Measurements from ENCODE around the gene HACD1. TPM values are rescaled to one million over a fixed set of nuclear protein-coding genes. Genes with fewer than 3 reads are reported as not detected.

The HACD1 gene
- total and polyA plus RNA-seq, 2 of the 4 experiments (the other 2 are of a cell fraction): 10.0 to 24.9 TPM

- no peak overlapping the region for H3K18ac ChIP-seq (ENCODE audit: low read depth, low read length)
- no peak for DNase-seq
- no peaks in the 10 kb centered on the region for H3K9me3 ChIP-seq (ENCODE audit: control insufficient read depth, insufficient read depth, low read length)
- intact Hi-C loops (cut with micrococcal nuclease) (loop anchor here (5.0 kb wide), 2 partner anchors 241 to 496 kb away; no protein-coding TSS in a partner anchor), dilution Hi-C loops (cut with HindIII; ENCODE audit: low sequenced_read_pairs, unreplicated experiment) (no loop called here), in situ Hi-C loops (cut with MboI; ENCODE audit: low sequenced_read_pairs) (loop anchor here (5.0 to 25.0 kb wide), 4 partner anchors 136 to 769 kb away; no protein-coding TSS in a partner anchor)
- no peaks in the 10 kb centered on the region for H3K9me1 ChIP-seq (ENCODE audit: insufficient read depth, low read length)
- ATAC-seq (ENCODE audit: low read depth): no peak
- CTCF ChIA-PET: no interaction called here
- no peak overlapping the region for H3K4me3 ChIP-seq (ENCODE audit: insufficient read depth, low read depth, low read length)
- no peak overlapping the region for H2AFZ ChIP-seq (replicated peaks; ENCODE audit: low read length, poor library complexity)
- H3K79me1 ChIP-seq (ENCODE audit: low read depth in 1 of 2, low read length in 2 of 2): peaks cover 0 to 13% of the 10 kb centered on the region in 2 experiments; a peak in 3 of 4 replicates
- no peak overlapping the region for H3K56ac ChIP-seq (ENCODE audit: extremely low read depth, insufficient read depth, low read length)
- H3K4me2 ChIP-seq (ENCODE audit: low read depth, low read length): no peak overlapping the region
- H3K9ac ChIP-seq (ENCODE audit: low read depth, low read length): no peak overlapping the region
- no peak overlapping the region for H2AK9ac ChIP-seq (replicated peaks; ENCODE audit: low read depth, low read length, poor library complexity)
- H2BK120ac ChIP-seq (ENCODE audit: low read depth, low read length): no peak overlapping the region
- H3K14ac ChIP-seq (replicated peaks; ENCODE audit: low read depth, low read length): no peak overlapping the region
- no peak overlapping the region for H2BK5ac ChIP-seq (ENCODE audit: low read depth, low read length, poor library complexity, severe bottlenecking)
- H2AK5ac ChIP-seq (ENCODE audit: low read depth, low read length): no peak overlapping the region
- H3K27ac ChIP-seq (ENCODE audit: insufficient read depth, low read length): no peak overlapping the region
- H3K27me3 ChIP-seq (ENCODE audit: control insufficient read depth, insufficient read depth, low read length): no peaks in the 10 kb centered on the region
- H3K36me3 ChIP-seq (ENCODE audit: control insufficient read depth, insufficient read depth, low read length): peaks cover 7% of the 10 kb centered on the region
- H4K91ac ChIP-seq (ENCODE audit: insufficient read depth, low read depth, low read length): no peak overlapping the region
- no peaks in the 10 kb centered on the region for H3K4me1 ChIP-seq (ENCODE audit: control insufficient read depth, insufficient read depth, low read length)
- H3K23ac ChIP-seq (ENCODE audit: low read depth, low read length): no peak overlapping the region
- H2BK20ac ChIP-seq (ENCODE audit: low read depth, low read length): no peak overlapping the region
- no peak overlapping the region for H3K4ac ChIP-seq (ENCODE audit: low read depth, low read length)
- no peak overlapping the region for H2BK15ac ChIP-seq (ENCODE audit: low read depth, low read length)
- TF ChIP-seq RCOR1 (IDR thresholded peaks at IDR 0.05; ENCODE audit: insufficient replicate concordance, low read length) (no peak), MXI1 (IDR thresholded peaks at IDR 0.05; ENCODE audit: borderline replicate concordance, low read depth, low read length) (no peak), CHD1 (IDR thresholded peaks at IDR 0.05; ENCODE audit: low read depth, low read length) (no peak), NFE2L2 (IDR thresholded peaks at IDR 0.05; ENCODE audit: low read depth, low read length) (no peak), FOS (IDR thresholded peaks at IDR 0.05; ENCODE audit: low read depth, low read length) (no peak), SMC3 (IDR thresholded peaks at IDR 0.05; ENCODE audit: low read depth, low read length) (no peak), CEBPB (IDR thresholded peaks at IDR 0.05; ENCODE audit: low read depth, low read length) (no peak)
- POLR2A ChIA-PET (ENCODE audit: unreplicated experiment): interaction anchor here (0.6 kb wide), 1 partner anchor 13 kb away, joined by 5 read pairs; no protein-coding TSS in a partner anchor
- H4K20me1 ChIP-seq (ENCODE audit: insufficient read depth, low read length): peaks cover 5% of the 10 kb centered on the region; the same call in 1 of the 2 replicates
- H4K5ac ChIP-seq (ENCODE audit: low read depth, low read length): no peak overlapping the region
- WGBS, 2 experiments (ENCODE audit: extremely low coverage in 2 of 2, insufficient read length in 1 of 2): 100% methylated on average over 2 of the region's 6 CpGs; no CpG with 5 or more reads in 1 of the 2 experiments
- BruUV-seq (replicated peaks): no TSS peak
- H4K8ac ChIP-seq (ENCODE audit: low read depth in 2 of 2, low read length in 2 of 2): no peak overlapping the region
These were observed 11.2 kb downstream of the HACD1 start for GRCh38 chr10:17605936-17606335.

Data from IMR-90 (cell line).